ENCODE results near the gene EXPH5.

EXPH5 gene

GRCh38 chr11:108617055-108617454 lies 23.5 kb upstream of the EXPH5 start:
- Histone ChIP-seq H3K36me3 (ENCODE audit: control insufficient read depth in 4 of 4, insufficient read depth in 4 of 4, low read length in 3 of 4) (no peaks in the 10 kb centered on the region), H3K4me1 (ENCODE audit: control extremely low read depth in 1 of 4, control insufficient read depth in 4 of 4, insufficient read depth in 4 of 4, low read length in 3 of 4) (no peaks in the 10 kb centered on the region), H3K27me3 (replicated peaks in 2 of 5; ENCODE audit: control insufficient read depth in 4 of 5, insufficient read depth in 5 of 5, low read length in 4 of 5) (no peaks in the 10 kb centered on the region), H3K9me3 (ENCODE audit: control extremely low read depth in 1 of 5, control insufficient read depth in 4 of 5, insufficient read depth in 2 of 5, low read depth in 1 of 5, low read length in 4 of 5) (no peaks in the 10 kb centered on the region), H3K27ac (ENCODE audit: insufficient read depth in 1 of 2, low read depth in 1 of 2, low read length in 2 of 2, poor library complexity in 1 of 2, severe bottlenecking in 2 of 2) (no peak overlapping the region), H3K4me3 (ENCODE audit: control insufficient read depth in 1 of 7, extremely low read depth in 1 of 7, insufficient read depth in 4 of 7, low read depth in 2 of 7, low read length in 6 of 7) (no peak overlapping the region)
- POLR2A ChIA-PET, result no interaction called here
- no peak for DNase-seq
- WGBS (ENCODE audit: insufficient coverage), result 100% methylated on average over 2 of the region's 4 CpGs
- CTCF ChIA-PET, result no interaction called here

GRCh38 chr11:108616549-108616948 lies 23.0 kb upstream of the EXPH5 start:
- H3K27ac ChIP-seq (ENCODE audit: insufficient read depth in 1 of 2, low read depth in 1 of 2, low read length in 2 of 2, poor library complexity in 1 of 2, severe bottlenecking in 2 of 2), result no peak overlapping the region
- POLR2A ChIA-PET, result no interaction called here
- H3K9me3 ChIP-seq (ENCODE audit: control extremely low read depth in 1 of 5, control insufficient read depth in 4 of 5, insufficient read depth in 2 of 5, low read depth in 1 of 5, low read length in 4 of 5), result no peaks in the 10 kb centered on the region
- no peaks in the 10 kb centered on the region for H3K4me1 ChIP-seq (ENCODE audit: control extremely low read depth in 1 of 4, control insufficient read depth in 4 of 4, insufficient read depth in 4 of 4, low read length in 3 of 4)
- H3K36me3 ChIP-seq (ENCODE audit: control insufficient read depth in 4 of 4, insufficient read depth in 4 of 4, low read length in 3 of 4), result no peaks in the 10 kb centered on the region
- no peak overlapping the region for H3K4me3 ChIP-seq (ENCODE audit: control insufficient read depth in 1 of 7, extremely low read depth in 1 of 7, insufficient read depth in 4 of 7, low read depth in 2 of 7, low read length in 6 of 7)
- DNase-seq, result no peak
- H3K27me3 ChIP-seq (replicated peaks in 2 of 5; ENCODE audit: control insufficient read depth in 4 of 5, insufficient read depth in 5 of 5, low read length in 4 of 5), result peaks cover 0 to 2% (median 0%) of the 10 kb centered on the region in 5 experiments
- WGBS (ENCODE audit: insufficient coverage), result 100% methylated on average over 2 of the region's 3 CpGs
- CTCF ChIA-PET, result no interaction called here

GRCh38 chr11:108614086-108614485 lies 20.5 kb upstream of the EXPH5 start:
- no peak for DNase-seq
- no peak overlapping the region for H3K4me3 ChIP-seq (ENCODE audit: control insufficient read depth in 1 of 7, extremely low read depth in 1 of 7, insufficient read depth in 4 of 7, low read depth in 2 of 7, low read length in 6 of 7)
- no peaks in the 10 kb centered on the region for H3K36me3 ChIP-seq (ENCODE audit: control insufficient read depth in 4 of 4, insufficient read depth in 4 of 4, low read length in 3 of 4)
- no peaks in the 10 kb centered on the region for H3K9me3 ChIP-seq (ENCODE audit: control extremely low read depth in 1 of 5, control insufficient read depth in 4 of 5, insufficient read depth in 2 of 5, low read depth in 1 of 5, low read length in 4 of 5)
- H3K4me1 ChIP-seq (ENCODE audit: control extremely low read depth in 1 of 4, control insufficient read depth in 4 of 4, insufficient read depth in 4 of 4, low read length in 3 of 4), result no peaks in the 10 kb centered on the region
- ChIA-PET POLR2A (no interaction called here), CTCF (interaction anchor here (0.8 kb wide), 1 partner anchor 34 kb away, joined by 3 read pairs; no protein-coding TSS in a partner anchor)
- no peak overlapping the region for H3K27ac ChIP-seq (ENCODE audit: insufficient read depth in 1 of 2, low read depth in 1 of 2, low read length in 2 of 2, poor library complexity in 1 of 2, severe bottlenecking in 2 of 2)
- H3K27me3 ChIP-seq (replicated peaks in 2 of 5; ENCODE audit: control insufficient read depth in 4 of 5, insufficient read depth in 5 of 5, low read length in 4 of 5), result peaks cover 0 to 2% (median 0%) of the 10 kb centered on the region in 5 experiments
- no CpG with 5 or more reads among the region's 3 CpGs for WGBS (ENCODE audit: insufficient coverage)

- DNase-seq, result no peak
- Histone ChIP-seq H3K36me3 (ENCODE audit: control insufficient read depth in 4 of 4, insufficient read depth in 4 of 4, low read length in 3 of 4) (no peaks in the 10 kb centered on the region), H3K4me3 (ENCODE audit: control insufficient read depth in 1 of 7, extremely low read depth in 1 of 7, insufficient read depth in 4 of 7, low read depth in 2 of 7, low read length in 6 of 7) (no peak overlapping the region), H3K9me3 (ENCODE audit: control extremely low read depth in 1 of 5, control insufficient read depth in 4 of 5, insufficient read depth in 2 of 5, low read depth in 1 of 5, low read length in 4 of 5) (no peaks in the 10 kb centered on the region), H3K27me3 (replicated peaks in 2 of 5; ENCODE audit: control insufficient read depth in 4 of 5, insufficient read depth in 5 of 5, low read length in 4 of 5) (peaks cover 0 to 2% (median 0%) of the 10 kb centered on the region in 5 experiments), H3K27ac (ENCODE audit: insufficient read depth in 1 of 2, low read depth in 1 of 2, low read length in 2 of 2, poor library complexity in 1 of 2, severe bottlenecking in 2 of 2) (no peak overlapping the region), H3K4me1 (ENCODE audit: control extremely low read depth in 1 of 4, control insufficient read depth in 4 of 4, insufficient read depth in 4 of 4, low read length in 3 of 4) (no peaks in the 10 kb centered on the region)
- POLR2A ChIA-PET, result no interaction called here
- WGBS (ENCODE audit: insufficient coverage), result 100% methylated on average over 5 of the region's 5 CpGs
- CTCF ChIA-PET, result no interaction called here
These were observed 16.1 kb upstream of the EXPH5 start for GRCh38 chr11:108609682-108610081.

- ChIA-PET POLR2A (no interaction called here), CTCF (no interaction called here)
- Histone ChIP-seq H3K9me3 (ENCODE audit: control extremely low read depth in 1 of 5, control insufficient read depth in 4 of 5, insufficient read depth in 2 of 5, low read depth in 1 of 5, low read length in 4 of 5) (no peaks in the 10 kb centered on the region), H3K36me3 (ENCODE audit: control insufficient read depth in 4 of 4, insufficient read depth in 4 of 4, low read length in 3 of 4) (no peaks in the 10 kb centered on the region), H3K27ac (ENCODE audit: insufficient read depth in 1 of 2, low read depth in 1 of 2, low read length in 2 of 2, poor library complexity in 1 of 2, severe bottlenecking in 2 of 2) (no peak overlapping the region), H3K4me3 (ENCODE audit: control insufficient read depth in 1 of 7, extremely low read depth in 1 of 7, insufficient read depth in 4 of 7, low read depth in 2 of 7, low read length in 6 of 7) (no peak overlapping the region), H3K4me1 (ENCODE audit: control extremely low read depth in 1 of 4, control insufficient read depth in 4 of 4, insufficient read depth in 4 of 4, low read length in 3 of 4) (no peaks in the 10 kb centered on the region), H3K27me3 (replicated peaks in 2 of 5; ENCODE audit: control insufficient read depth in 4 of 5, insufficient read depth in 5 of 5, low read length in 4 of 5) (peaks cover 0 to 2% (median 0%) of the 10 kb centered on the region in 5 experiments)
- no CpG with 5 or more reads among the region's 1 CpG for WGBS (ENCODE audit: insufficient coverage)
- no peak for DNase-seq
These were observed 15.0 kb upstream of the EXPH5 start for GRCh38 chr11:108608548-108608947.

GRCh38 chr11:108606495-108607160 lies 13.1 kb upstream of the EXPH5 start:
- Histone ChIP-seq H3K4me1 (ENCODE audit: control extremely low read depth in 1 of 4, control insufficient read depth in 4 of 4, insufficient read depth in 4 of 4, low read length in 3 of 4) (no peaks in the 10 kb centered on the region), H3K27me3 (replicated peaks in 2 of 5; ENCODE audit: control insufficient read depth in 4 of 5, insufficient read depth in 5 of 5, low read length in 4 of 5) (peaks cover 0 to 2% (median 0%) of the 10 kb centered on the region in 5 experiments), H3K9me3 (ENCODE audit: control extremely low read depth in 1 of 5, control insufficient read depth in 4 of 5, insufficient read depth in 2 of 5, low read depth in 1 of 5, low read length in 4 of 5) (no peaks in the 10 kb centered on the region), H3K27ac (ENCODE audit: insufficient read depth in 1 of 2, low read depth in 1 of 2, low read length in 2 of 2, poor library complexity in 1 of 2, severe bottlenecking in 2 of 2) (no peak overlapping the region), H3K36me3 (ENCODE audit: control insufficient read depth in 4 of 4, insufficient read depth in 4 of 4, low read length in 3 of 4) (no peaks in the 10 kb centered on the region), H3K4me3 (ENCODE audit: control insufficient read depth in 1 of 7, extremely low read depth in 1 of 7, insufficient read depth in 4 of 7, low read depth in 2 of 7, low read length in 6 of 7) (no peak overlapping the region)
- WGBS (ENCODE audit: insufficient coverage), result 100% methylated on average over 2 of the region's 3 CpGs
- CTCF ChIA-PET, result no interaction called here
- no peak for DNase-seq
- POLR2A ChIA-PET, result no interaction called here

GRCh38 chr11:108606070-108606469 lies 12.5 kb upstream of the EXPH5 start:
- no peaks in the 10 kb centered on the region for H3K9me3 ChIP-seq (ENCODE audit: control extremely low read depth in 1 of 5, control insufficient read depth in 4 of 5, insufficient read depth in 2 of 5, low read depth in 1 of 5, low read length in 4 of 5)
- no peaks in the 10 kb centered on the region for H3K4me1 ChIP-seq (ENCODE audit: control extremely low read depth in 1 of 4, control insufficient read depth in 4 of 4, insufficient read depth in 4 of 4, low read length in 3 of 4)
- peaks cover 0 to 2% (median 0%) of the 10 kb centered on the region in 5 experiments for H3K27me3 ChIP-seq (replicated peaks in 2 of 5; ENCODE audit: control insufficient read depth in 4 of 5, insufficient read depth in 5 of 5, low read length in 4 of 5)
- H3K4me3 ChIP-seq (ENCODE audit: control insufficient read depth in 1 of 7, extremely low read depth in 1 of 7, insufficient read depth in 4 of 7, low read depth in 2 of 7, low read length in 6 of 7), result no peak overlapping the region
- H3K27ac ChIP-seq (ENCODE audit: insufficient read depth in 1 of 2, low read depth in 1 of 2, low read length in 2 of 2, poor library complexity in 1 of 2, severe bottlenecking in 2 of 2), result no peak overlapping the region
- DNase-seq, result no peak
- ChIA-PET POLR2A (no interaction called here), CTCF (no interaction called here)
- H3K36me3 ChIP-seq (ENCODE audit: control insufficient read depth in 4 of 4, insufficient read depth in 4 of 4, low read length in 3 of 4), result no peaks in the 10 kb centered on the region
- WGBS (ENCODE audit: insufficient coverage), result 86% methylated on average over 5 of the region's 5 CpGs
